GM15510 (cell line): Measurements from ENCODE around the gene ARFGAP3.

Source experiments
- POLR2A ChIP-seq: IDR thresholded peaks from 3 replicates; pipeline ENCODE4 v1.6.1; 2011; ENCODE audit warnings: borderline replicate concordance; ENCODE audit not compliant: insufficient read length; ENCODE audit errors: extremely low read depth

Gene ARFGAP3

DNA sequence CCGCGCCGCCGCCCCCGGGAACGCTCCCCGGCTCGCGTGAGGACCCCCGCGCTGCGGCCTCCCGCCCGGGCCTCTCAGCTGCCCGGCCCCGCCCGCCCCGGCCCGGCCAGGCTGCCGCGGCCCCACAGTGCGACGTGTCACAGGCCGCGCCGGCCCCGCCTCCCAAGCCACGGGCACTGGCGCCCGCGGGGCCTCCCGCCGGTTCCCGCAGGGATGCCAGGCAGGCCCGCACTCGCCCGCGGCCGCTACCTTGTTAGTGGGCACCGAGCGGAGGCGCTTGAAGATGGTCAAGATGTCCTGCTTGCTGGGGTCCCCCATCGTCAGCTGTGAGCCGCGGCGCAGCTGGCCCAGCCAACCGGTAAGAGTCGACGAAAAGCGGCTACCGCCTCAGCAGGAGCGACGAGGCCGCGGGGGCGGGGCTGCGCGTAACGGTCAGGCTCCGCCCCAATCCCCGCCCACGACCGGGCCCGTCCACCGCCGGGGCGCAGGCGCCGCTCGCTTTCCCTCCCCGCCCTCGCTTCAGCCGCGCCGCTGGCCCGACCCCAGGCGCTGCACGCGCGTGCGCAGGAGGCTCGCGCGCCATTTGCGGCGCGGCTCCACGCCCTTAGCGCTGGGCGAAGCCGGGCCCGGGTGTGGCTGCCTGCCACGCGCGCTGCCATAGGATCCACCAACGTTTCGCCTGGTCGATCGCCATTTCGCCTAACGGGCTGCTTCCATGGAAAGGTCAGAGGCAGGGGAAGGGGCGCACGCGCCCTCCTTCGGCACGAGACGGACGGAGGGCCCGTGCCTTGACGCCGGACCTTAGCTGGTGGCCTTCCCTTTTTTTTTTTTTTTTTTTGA, at the start of gene ARFGAP3:
ARFGAP3 (minus strand) TSS at position 409 of the 840 bp plus-strand sequence; CDS start at position 318, 91 bp downstream.
- peak; percentile 76 for TF ChIP-seq POLR2A

DNA sequence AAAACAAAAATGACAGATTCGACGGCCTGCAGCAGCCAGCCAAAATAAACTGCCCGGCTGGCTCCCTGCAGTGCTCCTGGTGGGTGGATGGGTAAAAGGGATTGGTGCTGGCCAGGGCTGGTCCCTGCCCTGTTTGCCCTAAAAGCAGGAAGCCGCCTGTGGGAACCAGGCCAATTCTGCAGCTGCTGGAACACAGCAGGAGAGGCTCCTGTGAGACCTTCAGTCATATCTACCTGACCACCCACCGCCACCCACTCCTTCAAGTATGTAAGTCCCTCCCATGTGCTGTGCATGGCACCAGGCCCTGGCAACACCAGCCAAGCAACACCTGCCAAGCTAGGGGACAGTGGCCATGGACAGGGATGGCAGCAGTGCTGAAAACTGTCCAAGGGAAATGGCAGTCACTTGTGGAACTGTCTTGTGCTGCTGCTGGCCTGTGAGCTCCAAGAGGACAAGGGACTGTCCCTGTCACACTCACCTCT, 48.7 kb upstream of the ARFGAP3 start:
- no peak for TF ChIP-seq POLR2A

DNA sequence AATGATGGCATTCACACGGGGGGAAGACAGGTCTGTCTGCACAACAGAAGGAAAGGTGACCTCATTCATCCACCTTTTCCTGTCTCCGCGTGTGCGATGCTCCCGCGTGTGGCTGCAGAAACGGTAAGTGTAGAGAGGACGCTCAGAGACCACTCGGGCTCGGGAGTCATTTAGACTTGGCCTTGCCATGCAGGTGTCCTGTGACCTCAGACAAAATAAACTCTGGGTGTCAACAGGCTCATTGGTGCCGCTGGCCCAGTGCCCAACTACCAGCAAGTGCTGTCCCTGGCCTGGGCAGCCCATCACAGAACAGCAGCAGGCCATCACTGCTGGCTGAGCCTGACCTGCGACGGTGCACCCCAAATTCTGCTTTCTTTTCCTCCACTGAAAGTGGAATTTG, 48.1 kb upstream of the ARFGAP3 start:
- no peak for TF ChIP-seq POLR2A

GRCh38 chr22:42904050-42904449, 47.0 kb upstream of the ARFGAP3 start:
- no peak for TF ChIP-seq POLR2A

DNA sequence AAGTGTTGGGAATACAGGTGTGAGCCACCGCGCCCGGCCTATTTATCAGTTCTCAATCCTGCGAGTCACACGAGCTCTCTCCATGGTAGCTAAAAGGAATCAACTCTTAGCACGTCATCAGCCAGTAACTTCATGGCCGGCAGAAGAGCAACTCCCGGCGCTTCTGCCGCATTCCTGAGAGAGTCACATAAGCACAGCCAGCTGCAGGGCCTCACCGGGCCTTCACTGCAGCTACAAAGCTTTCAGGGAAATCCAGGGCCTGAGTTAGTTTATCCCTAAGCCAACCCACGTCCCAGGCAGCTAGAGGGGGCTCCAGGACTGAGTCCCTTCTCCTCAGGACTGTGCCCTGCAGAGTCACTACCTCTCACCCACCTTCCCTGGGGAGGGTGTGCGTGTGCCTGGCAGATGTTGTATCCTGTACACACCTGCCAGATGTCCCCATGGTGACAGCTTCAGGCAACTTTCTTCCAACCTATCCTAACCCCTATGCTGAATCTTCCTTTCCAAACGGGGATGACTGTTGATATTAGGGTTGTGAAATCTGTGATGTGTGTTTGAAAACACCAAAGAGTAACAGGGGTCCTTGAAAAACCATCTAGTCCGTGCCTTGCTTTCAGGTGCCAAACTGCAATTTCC, 45.9 kb upstream of the ARFGAP3 start:
- TF ChIP-seq POLR2A: no peak

GRCh38 chr22:42901790-42902508, 44.9 kb upstream of the ARFGAP3 start:
- no peak for TF ChIP-seq POLR2A

DNA sequence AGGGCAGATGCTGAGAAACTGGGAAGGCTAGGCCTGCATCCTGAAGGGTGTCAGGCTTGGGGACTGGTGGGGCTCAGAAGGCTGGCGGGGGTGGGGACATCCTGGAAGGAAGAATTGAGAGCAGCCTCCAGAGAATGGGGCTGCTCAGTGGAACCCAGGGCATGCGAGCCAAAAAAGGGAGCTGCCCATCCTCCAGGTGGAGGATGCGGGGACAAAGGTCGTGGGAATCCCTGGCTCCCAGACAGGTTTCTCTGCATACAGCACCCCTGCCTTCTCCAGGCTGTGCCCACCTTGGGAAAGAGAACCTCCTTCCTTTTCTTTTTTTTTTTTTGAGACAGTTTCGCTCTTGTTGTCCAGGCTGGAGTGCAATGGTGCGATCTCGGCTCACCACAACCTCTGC, 40.9 kb upstream of the ARFGAP3 start:
- no peak for TF ChIP-seq POLR2A

- TF ChIP-seq POLR2A: no peak
Observed at GRCh38 chr22:42895541-42895981, 38.5 kb upstream of the ARFGAP3 start.

DNA sequence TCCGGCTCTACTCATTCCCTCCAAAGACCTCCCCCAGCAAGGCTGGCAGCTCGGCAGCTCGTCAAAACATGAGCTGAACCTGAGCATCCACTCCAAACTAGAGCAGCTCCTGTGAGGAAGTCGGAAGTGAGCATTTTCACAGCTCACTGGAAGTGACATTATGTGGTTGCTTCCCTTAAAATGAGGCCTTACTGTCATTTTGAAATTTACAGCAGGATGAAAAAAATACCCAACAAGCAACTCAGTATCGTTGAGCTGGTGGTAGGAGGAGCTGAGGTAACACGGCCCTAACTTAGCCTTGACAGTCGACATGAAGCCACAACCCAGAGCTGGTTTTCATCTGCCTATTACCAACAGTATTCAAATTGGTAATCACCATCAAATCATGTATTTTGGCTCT, 38.0 kb upstream of the ARFGAP3 start:
- TF ChIP-seq POLR2A: no peak

DNA sequence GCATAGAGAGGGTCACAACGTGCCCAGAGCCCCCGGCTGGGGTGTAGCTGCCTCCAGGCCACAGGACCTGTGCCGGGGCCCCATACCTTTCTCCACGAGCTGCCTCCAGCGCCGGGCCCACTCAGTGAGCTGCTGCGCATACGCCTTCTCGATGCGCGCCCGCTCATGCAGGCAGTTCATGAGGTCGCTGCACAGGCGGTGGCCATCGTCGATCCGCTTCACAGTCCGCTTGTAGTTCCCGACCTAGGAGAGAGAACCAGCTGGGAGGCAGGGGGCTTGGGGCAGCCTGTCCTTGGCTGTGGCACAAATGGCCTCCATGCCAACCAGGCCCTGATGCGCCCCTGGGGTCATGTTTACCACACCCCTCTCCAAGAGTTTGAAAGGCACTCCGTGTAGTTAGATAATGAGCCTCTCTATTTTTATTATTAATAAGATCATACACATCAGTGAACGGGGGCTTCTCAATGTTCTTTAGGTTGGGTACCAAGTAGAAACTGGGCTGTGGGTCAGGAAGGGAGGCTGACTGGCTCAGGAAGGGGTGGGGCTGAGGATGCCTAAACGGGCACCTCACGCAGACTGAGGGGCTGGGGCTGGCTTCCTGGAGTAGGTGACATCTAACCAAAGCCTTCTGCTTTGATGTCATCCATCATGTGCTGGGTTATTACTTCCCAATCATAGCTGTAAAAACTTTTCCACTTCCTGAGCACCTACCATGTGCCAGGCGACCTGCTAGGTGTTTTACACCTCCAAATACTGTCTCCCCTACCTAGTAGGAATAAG, 36.5 kb upstream of the ARFGAP3 start:
- no peak for TF ChIP-seq POLR2A

GRCh38 chr22:42892571-42893316, 35.7 kb upstream of the ARFGAP3 start:
- no peak for TF ChIP-seq POLR2A

- TF ChIP-seq POLR2A: no peak
Observed at GRCh38 chr22:42892156-42892555, 35.1 kb upstream of the ARFGAP3 start.

- TF ChIP-seq POLR2A: no peak
Observed at GRCh38 chr22:42891696-42892095, 34.6 kb upstream of the ARFGAP3 start.

DNA sequence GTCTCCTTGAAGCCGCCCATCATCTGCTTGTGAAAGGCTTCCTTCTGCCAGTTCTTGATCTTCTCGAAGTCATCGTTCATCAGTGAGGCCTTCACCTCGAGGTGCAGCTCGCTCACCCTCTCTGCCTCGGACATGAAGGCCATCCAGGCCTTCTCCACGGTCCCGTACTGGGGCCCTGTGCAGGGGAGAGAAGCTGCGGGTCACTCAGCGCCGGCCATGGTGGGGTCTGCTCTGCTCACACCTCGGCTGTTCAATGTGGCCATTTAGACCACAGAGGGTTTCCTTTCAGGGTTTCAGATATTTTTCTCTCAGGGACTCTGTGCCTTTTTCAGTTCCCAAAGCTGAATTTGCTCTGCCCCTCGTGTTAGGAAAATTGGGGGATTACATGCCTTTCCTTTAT, 33.9 kb upstream of the ARFGAP3 start:
- no peak for TF ChIP-seq POLR2A
